GM18870 (cell line): ENCODE results near the gene ZDHHC7.

Experiments
- ATAC-seq: cut with Tn5 transposase; IDR thresholded peaks from one replicate; pipeline ENCODE4 v1.9.1; 2021; ENCODE audit warnings: moderate library complexity; ENCODE audit not compliant: unreplicated experiment

Gene ZDHHC7

DNA sequence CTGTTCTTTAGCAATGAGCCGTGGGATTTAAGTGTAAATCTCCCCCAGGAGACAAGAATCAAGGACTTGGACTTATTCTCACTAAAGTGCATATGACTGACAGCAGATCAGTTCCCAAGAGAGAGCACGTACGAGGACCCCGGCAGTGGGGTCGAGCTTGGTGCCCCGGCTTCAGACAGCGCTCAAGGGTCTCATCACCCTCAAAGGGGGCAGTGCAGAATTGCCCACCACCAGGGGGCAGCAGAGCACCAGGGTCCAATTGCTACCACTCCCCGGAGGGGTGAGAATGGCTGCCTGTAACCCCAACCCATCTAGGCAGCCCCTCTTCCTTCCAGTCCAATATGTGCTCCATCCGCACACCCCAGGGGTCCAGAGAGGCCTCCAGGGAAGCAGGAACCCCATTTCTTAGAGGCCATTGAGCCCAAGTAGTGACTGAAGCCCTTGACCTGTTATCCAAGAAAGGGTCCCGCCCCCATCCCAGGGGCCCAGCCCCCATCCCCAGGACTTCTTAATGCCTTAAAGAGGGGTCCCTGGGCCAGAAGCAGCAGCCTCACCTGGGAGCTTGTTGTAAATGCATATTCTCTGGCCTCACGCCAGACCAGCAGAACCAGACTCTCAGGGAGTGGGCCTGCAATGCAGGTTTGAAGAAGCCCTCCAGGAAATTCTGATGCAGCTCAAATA is 86.1 kb downstream of the ZDHHC7 start:
- ATAC-seq = no peak

- no peak for ATAC-seq
Measured at GRCh38 chr16:84924331-84925091, 86.8 kb downstream of the ZDHHC7 start.
